ENCODE measurements around the gene MGST3. TPM values are rescaled to one million over a fixed set of nuclear protein-coding genes. Genes with fewer than 3 reads are reported as not detected.

MGST3 gene
- total RNA-seq (2022; extraction: Qiagen RNA extraction): 201 to 236 TPM (median 213 TPM) in 5 replicates

GRCh38 chr1:165630629-165631341, at the start of gene MGST3:
TSS of gene MGST3 (plus strand) at chr1:165631234. CDS start at chr1:165649848, 18,614 bp downstream.

GRCh38 chr1:165697881-165698760, 67.1 kb downstream of the MGST3 start, which contains the start of gene ALDH9A1:
TSS of gene ALDH9A1 (minus strand) at chr1:165698562. CDS start at chr1:165698558, 4 bp downstream.

Other genes with a start within 250 kb of the MGST3 start
- not detected in 5 replicates for gene RXRG, start 186.1 kb upstream of the MGST3 start, total RNA-seq (2022; extraction: Qiagen RNA extraction)
- gene LRRC52, start 87.2 kb upstream of the MGST3 start, total RNA-seq (2022; extraction: Qiagen RNA extraction): not detected in 5 replicates
- gene ALDH9A1, start 67.3 kb downstream of the MGST3 start, total RNA-seq (2022; extraction: Qiagen RNA extraction): 38.0 to 41.4 TPM (median 41.1 TPM) in 5 replicates
- 158 to 191 TPM (median 161 TPM) in 5 replicates for gene TMCO1, start 137.6 kb downstream of the MGST3 start, total RNA-seq (2022; extraction: Qiagen RNA extraction)
- gene UCK2, start 196.4 kb downstream of the MGST3 start, total RNA-seq (2022; extraction: Qiagen RNA extraction): 103 to 111 TPM (median 107 TPM) in 5 replicates

Data from A549 treated with CORT108297 at 1 μM for 4 hours (cell line).